GM19193 (cell line): Measurements from ENCODE around the gene HDDC3.

Experiments
- POLR2A ChIP-seq: IDR thresholded peaks from 4 replicates; pipeline ENCODE4 v1.6.1; 2011; ENCODE audit not compliant: insufficient read depth, insufficient read length; ENCODE audit errors: extremely low read depth

HDDC3 gene

GRCh38 chr15:90881181-90881977, 51.0 kb downstream of the HDDC3 start:
- no peak for TF ChIP-seq POLR2A

GRCh38 chr15:90880381-90881145, 51.8 kb downstream of the HDDC3 start:
- TF ChIP-seq POLR2A, result no peak
